ENCODE measurements around the gene SPATA46. TPM values are rescaled to one million over a fixed set of nuclear protein-coding genes. Genes with fewer than 3 reads are reported as not detected.
"Not testable (repeated sequence)": the region's sequence is repeated elsewhere in the genome, so short reads cannot be mapped to it uniquely, and the experiment has no call there.

Gene SPATA46
- total RNA-seq, 3 donors from 2014 or later (not counting 1 experiment from before 2014, with no cell fraction given): not detected

GRCh38 chr1:162358928-162359327, 17.7 kb downstream of the SPATA46 start:
- Mint-ChIP-seq H3K36me3 (no peaks in the 10 kb centered on the region), H3K9me3 (no peaks in the 10 kb centered on the region)
- WGBS (ENCODE audit: insufficient coverage): 57% methylated on average over 1 of the region's 1 CpG

GRCh38 chr1:162357681-162358266, 18.9 kb downstream of the SPATA46 start:
- H3K4me1 ChIP-seq (ENCODE audit: control insufficient read depth, insufficient read depth, low read length): peaks cover 11% of the 10 kb centered on the region
- no peaks in the 10 kb centered on the region for H3K9me3 ChIP-seq (ENCODE audit: control insufficient read depth, insufficient read depth, low read length)
- DNase-seq (peak in 1 of 2 donors; percentile 25), ATAC-seq (peak; percentile 52 to 73 (median 55))
- no peak overlapping the region for H3K27ac ChIP-seq (ENCODE audit: low read length)
- TF ChIP-seq, protein P1, sequence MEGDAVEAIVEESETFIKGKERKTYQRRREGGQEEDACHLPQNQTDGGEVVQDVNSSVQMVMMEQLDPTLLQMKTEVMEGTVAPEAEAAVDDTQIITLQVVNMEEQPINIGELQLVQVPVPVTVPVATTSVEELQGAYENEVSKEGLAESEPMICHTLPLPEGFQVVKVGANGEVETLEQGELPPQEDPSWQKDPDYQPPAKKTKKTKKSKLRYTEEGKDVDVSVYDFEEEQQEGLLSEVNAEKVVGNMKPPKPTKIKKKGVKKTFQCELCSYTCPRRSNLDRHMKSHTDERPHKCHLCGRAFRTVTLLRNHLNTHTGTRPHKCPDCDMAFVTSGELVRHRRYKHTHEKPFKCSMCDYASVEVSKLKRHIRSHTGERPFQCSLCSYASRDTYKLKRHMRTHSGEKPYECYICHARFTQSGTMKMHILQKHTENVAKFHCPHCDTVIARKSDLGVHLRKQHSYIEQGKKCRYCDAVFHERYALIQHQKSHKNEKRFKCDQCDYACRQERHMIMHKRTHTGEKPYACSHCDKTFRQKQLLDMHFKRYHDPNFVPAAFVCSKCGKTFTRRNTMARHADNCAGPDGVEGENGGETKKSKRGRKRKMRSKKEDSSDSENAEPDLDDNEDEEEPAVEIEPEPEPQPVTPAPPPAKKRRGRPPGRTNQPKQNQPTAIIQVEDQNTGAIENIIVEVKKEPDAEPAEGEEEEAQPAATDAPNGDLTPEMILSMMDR (IDR thresholded peaks at IDR 0.05): peak; percentile 73
- Mint-ChIP-seq H3K36me3 (no peaks in the 10 kb centered on the region), H3K27me3 (ENCODE audit: low read depth in 2 of 2) (peaks cover 2 to 6% of the 10 kb centered on the region in 2 donors), H3K4me1 (peaks cover 0 to 10% of the 10 kb centered on the region in 2 donors), H3K4me3 (no peak overlapping the region), H3K9me3 (no peaks in the 10 kb centered on the region), H3K27ac (no peak overlapping the region)
- H3K27me3 ChIP-seq (ENCODE audit: control insufficient read depth, insufficient read depth, low read length): no peaks in the 10 kb centered on the region
- intact Hi-C loops (cut with micrococcal nuclease): loop anchor here (1.0 to 5.0 kb wide), 4 partner anchors 100 to 960 kb away; no protein-coding TSS in a partner anchor
- 56% methylated on average over 4 of the region's 5 CpGs for WGBS (ENCODE audit: insufficient coverage)
- no peaks in the 10 kb centered on the region for H3K36me3 ChIP-seq (ENCODE audit: control insufficient read depth, insufficient read depth, low read length)
- no peak overlapping the region for H3K4me3 ChIP-seq (ENCODE audit: low read length)

More at GRCh38 chr1:162358928-162359327, 17.7 kb downstream of the SPATA46 start:
- ATAC-seq (no peak), DNase-seq (no peak)
- Mint-ChIP-seq H3K4me3 (no peak overlapping the region), H3K4me1 (peaks cover 0 to 10% of the 10 kb centered on the region in 2 donors), H3K27ac (no peak overlapping the region), H3K27me3 (ENCODE audit: low read depth in 2 of 2) (peaks cover 2 to 6% of the 10 kb centered on the region in 2 donors)
- intact Hi-C loops (cut with micrococcal nuclease): loop anchor here (5.0 kb wide), 3 partner anchors 98 to 958 kb away; no protein-coding TSS in a partner anchor
- TF ChIP-seq, protein P1 (IDR thresholded peaks at IDR 0.05): no peak
- H3K4me3 ChIP-seq (ENCODE audit: low read length): no peak overlapping the region
- no peaks in the 10 kb centered on the region for H3K9me3 ChIP-seq (ENCODE audit: control insufficient read depth, insufficient read depth, low read length)
- no peak overlapping the region for H3K27ac ChIP-seq (ENCODE audit: low read length)
- no peaks in the 10 kb centered on the region for H3K27me3 ChIP-seq (ENCODE audit: control insufficient read depth, insufficient read depth, low read length)
- peaks cover 11% of the 10 kb centered on the region for H3K4me1 ChIP-seq (ENCODE audit: control insufficient read depth, insufficient read depth, low read length)
- H3K36me3 ChIP-seq (ENCODE audit: control insufficient read depth, insufficient read depth, low read length): no peaks in the 10 kb centered on the region

DNA sequence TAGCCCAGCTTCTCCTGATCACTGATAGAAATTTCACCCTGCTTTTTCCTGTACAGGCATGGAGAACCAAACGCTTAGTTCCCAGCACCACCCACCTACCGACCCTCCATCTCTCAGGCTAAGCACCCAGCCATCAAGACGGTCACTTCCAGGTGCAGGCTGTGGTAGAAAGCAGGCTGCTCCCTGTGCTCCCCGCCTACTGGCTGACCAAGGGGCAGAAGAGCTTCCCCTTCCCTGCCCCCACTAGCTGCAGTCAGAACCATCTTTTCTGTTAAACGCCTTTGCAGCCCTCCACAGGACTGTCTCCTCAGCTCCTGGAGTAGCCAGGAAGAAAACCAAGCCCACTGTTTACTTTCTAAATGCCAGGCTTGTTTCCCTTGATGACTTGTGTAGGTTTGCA, 23.0 kb downstream of the SPATA46 start:
- H3K27ac ChIP-seq (ENCODE audit: low read length): no peak overlapping the region
- TF ChIP-seq, protein P1 (IDR thresholded peaks at IDR 0.05): no peak
- H3K4me1 ChIP-seq (ENCODE audit: control insufficient read depth, insufficient read depth, low read length): no peaks in the 10 kb centered on the region
- Mint-ChIP-seq H3K9me3 (no peaks in the 10 kb centered on the region), H3K4me3 (no peak overlapping the region), H3K27me3 (ENCODE audit: low read depth in 2 of 2) (peaks cover 6 to 7% of the 10 kb centered on the region in 2 donors), H3K4me1 (peaks cover 0 to 5% of the 10 kb centered on the region in 2 donors), H3K36me3 (no peaks in the 10 kb centered on the region), H3K27ac (no peak overlapping the region)
- DNase-seq: no peak
- no peaks in the 10 kb centered on the region for H3K9me3 ChIP-seq (ENCODE audit: control insufficient read depth, insufficient read depth, low read length)
- H3K27me3 ChIP-seq (ENCODE audit: control insufficient read depth, insufficient read depth, low read length): no peaks in the 10 kb centered on the region
- intact Hi-C loops (cut with micrococcal nuclease): no loop called here
- H3K4me3 ChIP-seq (ENCODE audit: low read length): no peak overlapping the region
- H3K36me3 ChIP-seq (ENCODE audit: control insufficient read depth, insufficient read depth, low read length): no peaks in the 10 kb centered on the region
- no peak for ATAC-seq
- WGBS (ENCODE audit: insufficient coverage): 79% methylated on average over 5 of the region's 5 CpGs

- Histone ChIP-seq H3K27ac (ENCODE audit: low read length) (no peak overlapping the region), H3K9me3 (ENCODE audit: control insufficient read depth, insufficient read depth, low read length) (no peaks in the 10 kb centered on the region), H3K4me1 (ENCODE audit: control insufficient read depth, insufficient read depth, low read length) (no peaks in the 10 kb centered on the region), H3K27me3 (ENCODE audit: control insufficient read depth, insufficient read depth, low read length) (no peaks in the 10 kb centered on the region), H3K36me3 (ENCODE audit: control insufficient read depth, insufficient read depth, low read length) (no peaks in the 10 kb centered on the region), H3K4me3 (ENCODE audit: low read length) (no peak overlapping the region)
- Mint-ChIP-seq H3K27ac (no peak overlapping the region), H3K4me1 (peaks cover 0 to 5% of the 10 kb centered on the region in 2 donors), H3K27me3 (ENCODE audit: low read depth in 2 of 2) (peaks cover 6 to 7% of the 10 kb centered on the region in 2 donors), H3K9me3 (no peaks in the 10 kb centered on the region), H3K36me3 (no peaks in the 10 kb centered on the region), H3K4me3 (no peak overlapping the region)
- TF ChIP-seq, protein P1 (IDR thresholded peaks at IDR 0.05): no peak
- ATAC-seq: no peak
- WGBS (ENCODE audit: insufficient coverage): 77% methylated on average over 9 of the region's 9 CpGs
- DNase-seq: no peak
- intact Hi-C loops (cut with micrococcal nuclease): no loop called here
These were observed 23.6 kb downstream of the SPATA46 start for GRCh38 chr1:162353078-162353477.

DNA sequence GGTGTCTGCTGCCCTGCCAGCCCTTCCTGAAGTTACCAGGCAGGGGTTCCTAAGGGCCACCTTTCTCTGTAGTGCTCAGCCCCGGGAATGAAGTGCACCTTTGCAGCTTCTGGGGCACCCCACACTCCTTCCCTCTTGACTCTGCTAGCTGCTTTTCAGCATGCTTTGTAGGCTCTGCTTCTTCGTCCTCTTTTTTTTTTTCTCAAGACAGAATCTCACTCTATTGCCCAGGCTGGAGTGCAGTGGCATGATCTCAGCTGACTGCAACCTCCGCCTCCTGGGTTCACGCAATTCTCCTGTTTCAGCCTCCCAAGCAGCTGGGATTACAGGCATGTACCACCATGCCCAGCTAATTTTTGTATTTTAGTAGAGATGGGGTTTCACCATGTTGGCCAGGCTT, 24.8 kb downstream of the SPATA46 start:
- H3K36me3 ChIP-seq (ENCODE audit: control insufficient read depth, insufficient read depth, low read length); H3K9me3 Mint-ChIP-seq; H3K27ac Mint-ChIP-seq; ATAC-seq; DNase-seq; H3K4me1 Mint-ChIP-seq; H3K27ac ChIP-seq (ENCODE audit: low read length); intact Hi-C loops (cut with micrococcal nuclease); H3K9me3 ChIP-seq (ENCODE audit: control insufficient read depth, insufficient read depth, low read length); H3K27me3 ChIP-seq (ENCODE audit: control insufficient read depth, insufficient read depth, low read length); H3K36me3 Mint-ChIP-seq; H3K4me1 ChIP-seq (ENCODE audit: control insufficient read depth, insufficient read depth, low read length); H3K4me3 Mint-ChIP-seq; H3K4me3 ChIP-seq (ENCODE audit: low read length); H3K27me3 Mint-ChIP-seq (ENCODE audit: low read depth in 2 of 2): not testable (repeated sequence)
- 81% methylated on average over 3 of the region's 4 CpGs for WGBS (ENCODE audit: insufficient coverage)
